Kidney capillary endothelial cell (primary cell): ENCODE data around the gene LCAT.

Source experiments
- DNase-seq: peaks from one replicate; pipeline ENCODE4 v3.0.0-alpha.2; 2018; ENCODE audit warnings: low spot score

LCAT gene

GRCh38 chr16:67909056-67909742 lies 34.7 kb downstream of the LCAT start:
- no peak for DNase-seq

DNA sequence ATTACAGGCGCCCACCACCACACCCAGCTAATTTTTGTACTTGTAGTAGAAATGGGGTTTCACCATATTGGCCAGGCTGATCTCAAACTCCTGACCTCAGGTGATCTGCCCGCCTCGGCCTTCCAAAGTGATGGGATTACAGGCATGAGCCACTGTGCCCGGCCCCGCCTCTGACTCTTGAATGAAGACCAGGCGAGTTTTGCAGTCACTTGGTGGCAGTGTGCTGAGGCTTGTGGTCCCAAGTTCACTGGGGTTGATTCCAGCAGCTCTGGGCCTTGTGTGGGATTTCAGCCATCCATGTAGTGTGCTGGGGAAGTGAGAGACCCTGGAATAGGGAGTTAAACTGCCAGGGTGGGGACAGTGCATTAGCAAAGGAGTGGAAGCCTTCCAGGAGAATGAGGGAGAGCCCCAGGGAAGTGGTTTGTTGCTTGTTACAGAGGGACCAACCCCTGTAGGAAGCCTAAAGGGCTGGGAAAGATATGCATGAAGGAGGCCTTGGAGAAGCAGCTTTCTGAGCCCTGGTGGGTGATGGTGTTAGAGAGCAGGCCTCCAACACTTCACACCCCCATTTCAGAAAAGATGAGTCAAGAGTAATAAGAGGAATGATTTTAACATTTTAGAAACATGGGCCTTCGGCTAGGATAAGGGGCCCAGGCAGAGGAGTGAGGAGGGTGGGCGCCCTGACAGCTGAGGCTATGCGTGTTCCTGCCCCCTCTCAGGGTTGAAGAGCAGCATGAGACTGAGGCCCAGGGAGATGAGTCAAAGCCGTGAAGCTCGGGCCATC lies 36.3 kb downstream of the LCAT start:
- DNase-seq: no peak

- no peak for DNase-seq
These were observed 41.1 kb downstream of the LCAT start for GRCh38 chr16:67902831-67903230.

GRCh38 chr16:67901734-67902133 lies 42.2 kb downstream of the LCAT start:
- no peak for DNase-seq

GRCh38 chr16:67897231-67897630 lies 46.7 kb downstream of the LCAT start:
- no peak for DNase-seq

GRCh38 chr16:67893743-67894399 lies 50.0 kb downstream of the LCAT start:
- no peak for DNase-seq

- DNase-seq: peak; percentile 87
These were observed 50.8 kb downstream of the LCAT start, which contains the start of gene PSKH1 for GRCh38 chr16:67892899-67893742. Gene PSKH1 (plus strand): TSS chr16:67893254. CDS start chr16:67908750, 15,496 bp downstream.

DNA sequence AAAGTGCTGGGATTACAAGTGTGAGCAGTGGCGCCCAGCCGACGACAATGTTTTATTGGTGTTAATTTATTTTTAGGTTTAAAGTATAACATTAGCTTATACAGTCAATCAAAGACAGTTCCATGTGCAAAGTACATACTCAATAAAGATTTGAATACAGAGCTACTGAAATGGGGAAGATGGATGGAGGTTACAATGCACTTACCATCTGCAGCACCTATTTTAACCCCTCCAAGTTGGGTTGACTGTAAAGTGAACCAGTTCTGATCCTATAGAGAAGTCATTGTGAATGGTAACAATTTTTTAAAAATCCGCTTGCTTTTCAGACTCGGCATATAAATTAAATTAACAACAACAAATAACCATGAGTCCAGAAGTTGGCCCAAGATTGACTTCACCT lies 51.5 kb downstream of the LCAT start:
- DNase-seq: no peak
